22Rv1 (cell line): Measurements from ENCODE around the gene TNRC18.

Experiments used
- H3K27ac ChIP-seq: fragments of 450-650 bp; 2 replicates; pipeline ENCODE4 v1.5.1; 2017
- CTCF ChIP-seq: fragments of 450-650 bp; IDR thresholded peaks from 2 replicates; pipeline ENCODE4 v1.5.1; 2017; ENCODE audit warnings: mild to moderate bottlenecking
- ZFX ChIP-seq: fragments of 450-650 bp; IDR thresholded peaks from 2 replicates; pipeline ENCODE4 v1.6.1; 2017; ENCODE audit warnings: antibody characterized with exemption, borderline replicate concordance

The TNRC18 gene

GRCh38 chr7:5466551-5466950, 42.9 kb upstream of the TNRC18 start:
- H3K27ac ChIP-seq = no peak overlapping the region
- TF ChIP-seq CTCF = no peak
- no peak for TF ChIP-seq ZFX

- no peak overlapping the region for H3K27ac ChIP-seq
- TF ChIP-seq CTCF (no peak), ZFX (no peak)
These were observed 39.4 kb upstream of the TNRC18 start for GRCh38 chr7:5463031-5463430.

GRCh38 chr7:5462216-5462615, 38.6 kb upstream of the TNRC18 start:
- TF ChIP-seq ZFX = no peak
- no peak for TF ChIP-seq CTCF
- no peak overlapping the region for H3K27ac ChIP-seq

- no peak for TF ChIP-seq ZFX
- no peak for TF ChIP-seq CTCF
- H3K27ac ChIP-seq = no peak overlapping the region
These were observed 35.4 kb upstream of the TNRC18 start for GRCh38 chr7:5458921-5459480.

GRCh38 chr7:5457245-5457735, 33.7 kb upstream of the TNRC18 start:
- no peak overlapping the region for H3K27ac ChIP-seq
- TF ChIP-seq ZFX = no peak
- TF ChIP-seq CTCF = no peak

- no peak overlapping the region for H3K27ac ChIP-seq
- TF ChIP-seq ZFX = no peak
- TF ChIP-seq CTCF = no peak
These were observed 32.8 kb upstream of the TNRC18 start for GRCh38 chr7:5456409-5456808.

GRCh38 chr7:5455581-5456219, 32.1 kb upstream of the TNRC18 start:
- no peak overlapping the region for H3K27ac ChIP-seq
- no peak for TF ChIP-seq ZFX
- TF ChIP-seq CTCF = no peak
